Activated CD8-positive, alpha-beta T cell treated with anti-CD3 and anti-CD28 coated beads for 36 hours (primary cell): ENCODE data around the gene NLGN1. TPM values are rescaled to one million over a fixed set of nuclear protein-coding genes. Genes with fewer than 3 reads are reported as not detected.

Experiments
- ATAC-seq: fragments of 200-7000 bp; cut with Tn5 transposase; one replicate; pipeline ENCODE4 v1.10.0; 2021; ENCODE audit warnings: mild to moderate bottlenecking, moderate library complexity
- CTCF ChIA-PET: fragments of 350-600 bp; sonication (Branson Sonifier 250); formaldehyde crosslinking; loops from one replicate; lab custom pipeline; 2021; ENCODE audit warnings: antibody characterized with exemption; lab: Charles Lee
- POLR2A ChIA-PET: fragments of 350-600 bp; sonication (Branson Sonifier 250); formaldehyde crosslinking; loops from one replicate; lab custom pipeline; 2021; ENCODE audit warnings: antibody characterized with exemption; lab: Charles Lee
- DNase-seq: peaks from one replicate; pipeline ENCODE4 v3.0.0-alpha.2; 2020
- H3K27ac Mint-ChIP-seq: one replicate; pipeline ENCODE4 v1.8.0; 2021; ENCODE audit warnings: mild to moderate bottlenecking, mixed read lengths
- H3K27me3 Mint-ChIP-seq: one replicate; pipeline ENCODE4 v1.8.0; 2021; ENCODE audit warnings: mixed read lengths
- H3K36me3 Mint-ChIP-seq: one replicate; pipeline ENCODE4 v1.8.0; 2021; ENCODE audit warnings: low read depth, mixed read lengths
- H3K4me1 Mint-ChIP-seq: one replicate; pipeline ENCODE4 v1.8.0; 2021; ENCODE audit warnings: low read depth, mixed read lengths
- H3K4me3 Mint-ChIP-seq: one replicate; pipeline ENCODE4 v1.8.0; 2021; ENCODE audit warnings: mild to moderate bottlenecking, moderate library complexity, mixed read lengths
- H3K9me3 Mint-ChIP-seq: one replicate; pipeline ENCODE4 v1.8.0; 2021; ENCODE audit warnings: mixed read lengths
- CTCF ChIP-seq: fragments of 200-600 bp; IDR thresholded peaks from one replicate; pipeline ENCODE4 v1.8.0; 2022; ENCODE audit warnings: antibody characterized with exemption, mild to moderate bottlenecking
- intact Hi-C: fragments of 100-400 bp; cut with micrococcal nuclease; formaldehyde crosslinking; loops from one replicate; pipeline ENCODE4 v1.10.0; 2022
- total RNA-seq, 2 experiments: library from RNA; stranded (reverse); gene quantifications; one replicate each; pipeline ENCODE4 v1.2.3, GENCODE V29; 2021

Gene NLGN1
- total RNA-seq, 2 experiments from 2014 or later = not detected

GRCh38 chr3:173819368-173819767 lies 421.8 kb downstream of the NLGN1 start:
- no peak for TF ChIP-seq CTCF
- Mint-ChIP-seq H3K27ac (no peak overlapping the region), H3K27me3 (no peaks in the 10 kb centered on the region), H3K4me1 (no peaks in the 10 kb centered on the region), H3K36me3 (no peaks in the 10 kb centered on the region), H3K9me3 (peaks cover 4% of the 10 kb centered on the region), H3K4me3 (no peak overlapping the region)
- POLR2A ChIA-PET = no interaction called here
- DNase-seq (no peak), ATAC-seq (no peak)
- CTCF ChIA-PET = no interaction called here
- intact Hi-C loops = no loop called here

GRCh38 chr3:173823911-173824460 lies 426.4 kb downstream of the NLGN1 start:
- H3K27me3 Mint-ChIP-seq = no peaks in the 10 kb centered on the region
- DNase-seq (no peak), ATAC-seq (no peak)
- intact Hi-C loops = no loop called here
- POLR2A ChIA-PET = no interaction called here
- no peaks in the 10 kb centered on the region for H3K4me1 Mint-ChIP-seq
- no peaks in the 10 kb centered on the region for H3K36me3 Mint-ChIP-seq
- CTCF ChIA-PET = no interaction called here
- peaks cover 5% of the 10 kb centered on the region for H3K9me3 Mint-ChIP-seq
- TF ChIP-seq CTCF = no peak
- no peak overlapping the region for H3K27ac Mint-ChIP-seq
- H3K4me3 Mint-ChIP-seq = no peak overlapping the region

- TF ChIP-seq CTCF = no peak
- ChIA-PET POLR2A (no interaction called here), CTCF (no interaction called here)
- H3K9me3 Mint-ChIP-seq = peaks cover 1% of the 10 kb centered on the region
- H3K36me3 Mint-ChIP-seq = no peaks in the 10 kb centered on the region
- H3K4me1 Mint-ChIP-seq = no peaks in the 10 kb centered on the region
- no peak overlapping the region for H3K27ac Mint-ChIP-seq
- DNase-seq = no peak
- no peak overlapping the region for H3K4me3 Mint-ChIP-seq
- intact Hi-C loops = no loop called here
- no peak for ATAC-seq
- H3K27me3 Mint-ChIP-seq = no peaks in the 10 kb centered on the region
These were observed 428.2 kb downstream of the NLGN1 start for GRCh38 chr3:173825730-173826129.

DNA sequence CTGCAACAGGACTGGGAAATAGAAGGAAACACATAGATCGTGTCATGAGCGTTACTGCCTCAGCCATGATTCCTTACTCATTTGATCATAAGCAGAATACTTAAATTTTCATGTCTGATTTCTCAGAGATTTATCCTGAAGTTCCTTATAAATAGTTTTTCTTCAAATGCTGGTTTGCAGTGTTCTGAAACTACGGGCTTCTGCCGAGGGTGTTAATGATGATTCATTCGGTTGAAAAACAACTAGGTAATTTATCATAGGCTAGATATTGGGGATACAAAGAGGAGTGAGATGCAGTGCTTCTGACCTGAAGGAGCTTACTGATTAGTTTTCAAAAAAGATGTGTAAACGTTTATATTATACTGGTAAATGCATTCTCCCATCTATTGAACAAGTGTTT lies 428.9 kb downstream of the NLGN1 start:
- no peak for TF ChIP-seq CTCF
- no peaks in the 10 kb centered on the region for H3K4me1 Mint-ChIP-seq
- ATAC-seq = no peak
- H3K9me3 Mint-ChIP-seq = peaks cover 1% of the 10 kb centered on the region
- ChIA-PET POLR2A (no interaction called here), CTCF (interaction anchor here (0.6 kb wide), 1 partner anchor 195 kb away, joined by 3 read pairs; no protein-coding TSS in a partner anchor)
- no peak overlapping the region for H3K4me3 Mint-ChIP-seq
- DNase-seq = no peak
- no peak overlapping the region for H3K27ac Mint-ChIP-seq
- H3K27me3 Mint-ChIP-seq = no peaks in the 10 kb centered on the region
- H3K36me3 Mint-ChIP-seq = no peaks in the 10 kb centered on the region
- intact Hi-C loops = no loop called here

DNA sequence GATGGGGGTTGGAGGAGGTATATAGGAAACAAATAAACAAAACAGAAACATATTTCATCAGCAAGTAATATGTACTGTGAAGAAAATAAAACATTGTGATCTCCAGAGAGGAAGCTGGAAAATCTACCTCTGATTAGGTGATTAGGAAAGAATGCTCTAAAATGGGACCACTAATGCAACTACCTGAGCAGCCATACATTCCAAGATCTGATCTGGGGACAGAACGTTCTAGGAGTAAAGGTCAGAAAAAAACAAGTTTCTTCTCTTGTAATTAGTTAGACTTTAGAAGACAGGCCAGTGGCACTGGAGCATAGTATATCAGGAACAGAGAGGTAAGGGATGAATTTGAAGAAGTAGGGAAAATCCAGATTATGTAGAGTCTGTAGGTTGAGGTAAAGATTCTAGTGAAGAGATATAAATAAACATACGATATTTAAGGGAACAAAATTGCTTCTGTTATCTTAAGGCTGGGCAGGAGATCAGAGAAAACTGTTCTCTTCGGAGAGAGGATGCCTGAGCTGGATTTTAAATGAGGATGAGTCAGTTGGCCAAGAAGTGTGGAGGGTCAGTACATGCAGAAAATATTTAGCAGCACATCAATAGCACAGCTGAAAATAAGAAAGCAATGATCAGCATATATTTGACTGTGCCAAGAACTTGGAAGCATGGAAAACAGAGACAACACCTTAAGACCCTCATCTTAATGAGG lies 429.5 kb downstream of the NLGN1 start:
- intact Hi-C loops = no loop called here
- H3K4me1 Mint-ChIP-seq = no peaks in the 10 kb centered on the region
- H3K36me3 Mint-ChIP-seq = no peaks in the 10 kb centered on the region
- DNase-seq = no peak
- H3K27ac Mint-ChIP-seq = no peak overlapping the region
- H3K4me3 Mint-ChIP-seq = no peak overlapping the region
- no peak for TF ChIP-seq CTCF
- H3K9me3 Mint-ChIP-seq = peaks cover 1% of the 10 kb centered on the region
- POLR2A ChIA-PET = no interaction called here
- CTCF ChIA-PET = no interaction called here
- H3K27me3 Mint-ChIP-seq = no peaks in the 10 kb centered on the region
- no peak for ATAC-seq
